LoVo (cell line): ENCODE data around the gene WWC1.
"Not testable (repeated sequence)": the region's sequence is repeated elsewhere in the genome, so short reads cannot be mapped to it uniquely, and the experiment has no call there.

Source experiments
- DNase-seq: peaks from one replicate; pipeline ENCODE4 v3.0.0-alpha.2; 2016; ENCODE audit warnings: low spot score

The WWC1 gene

DNA sequence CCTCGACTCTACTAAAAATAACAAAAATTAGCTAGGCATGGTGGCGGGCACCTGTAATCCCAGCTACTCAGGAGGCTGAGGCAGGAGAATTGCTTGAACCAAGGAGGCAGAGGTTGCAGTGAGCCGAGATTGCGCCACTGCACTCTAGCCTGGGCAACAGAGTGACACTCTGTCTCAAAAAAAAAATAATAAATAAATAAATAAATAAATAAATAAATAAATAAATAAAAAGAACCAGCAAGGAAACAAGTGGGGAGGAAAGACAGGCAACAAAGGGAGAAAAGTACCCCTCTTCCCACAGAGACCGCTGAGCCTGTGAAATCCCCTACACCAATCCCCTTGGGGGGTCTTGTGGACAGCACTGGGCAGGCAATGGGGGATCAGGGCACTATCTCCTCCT, 4.6 kb upstream of the WWC1 start:
- DNase-seq, result not testable (repeated sequence)

DNA sequence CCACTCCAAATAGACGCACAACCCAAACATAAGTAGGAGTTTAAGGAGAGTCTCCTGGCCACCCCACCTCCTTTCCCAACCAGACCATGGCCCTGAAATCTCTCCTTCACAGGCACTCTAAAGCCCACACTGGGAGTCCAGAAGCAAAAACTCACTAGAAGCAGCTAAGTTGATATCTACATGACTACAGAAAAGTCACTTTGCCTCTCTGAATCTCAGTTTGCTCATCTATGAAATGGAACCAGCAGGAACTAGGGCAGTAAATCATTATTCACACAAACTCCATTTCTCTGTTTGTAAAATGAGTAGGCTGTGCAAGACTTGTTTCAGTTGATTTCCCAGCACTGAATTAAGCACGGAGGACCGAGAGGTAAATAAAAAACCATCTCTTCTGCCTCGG, 4.1 kb upstream of the WWC1 start:
- no peak for DNase-seq

DNA sequence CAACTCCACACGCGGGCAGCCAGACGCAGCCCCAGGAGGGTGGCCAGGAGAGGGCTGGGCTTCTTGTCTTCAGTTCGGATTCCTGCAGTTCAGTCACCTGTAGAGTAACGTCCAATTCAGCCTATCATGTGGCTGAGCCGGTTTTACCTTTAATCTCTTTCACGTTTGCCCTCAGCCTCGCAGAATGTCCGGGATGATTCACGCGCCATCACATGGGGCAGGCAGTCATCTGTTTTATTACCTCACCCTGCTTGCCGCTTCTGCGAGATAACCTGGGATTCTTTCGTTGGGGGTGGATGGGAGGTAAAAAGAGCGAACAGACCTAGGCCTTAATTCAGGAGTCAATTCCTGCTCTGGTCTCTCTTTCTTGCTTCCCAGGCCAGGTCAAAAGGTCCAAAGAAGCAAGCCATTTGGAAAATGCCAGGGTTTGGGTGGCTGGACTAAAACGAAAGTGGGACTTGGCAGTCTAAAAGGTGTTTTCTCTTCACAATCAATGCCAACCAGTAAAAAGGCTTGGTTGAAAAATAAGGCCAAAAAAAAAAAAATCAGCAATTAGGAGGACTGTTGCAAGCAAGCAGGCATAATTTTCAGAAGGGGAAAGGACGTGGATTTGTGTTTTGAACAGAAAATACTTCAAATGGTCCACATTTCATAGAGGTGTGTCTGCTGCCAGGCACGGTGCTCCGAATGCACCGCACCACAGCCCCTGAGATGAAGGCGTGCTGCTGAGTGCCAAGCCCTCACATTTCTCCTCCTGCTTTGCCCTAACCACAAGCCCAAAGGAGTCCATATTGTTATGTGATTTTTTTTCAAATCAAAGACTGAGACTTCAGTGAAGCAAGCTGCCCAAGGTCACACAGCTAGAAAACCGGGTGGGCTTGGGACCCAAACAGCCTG, 2.8 kb upstream of the WWC1 start:
- DNase-seq, result peak; percentile 94

DNA sequence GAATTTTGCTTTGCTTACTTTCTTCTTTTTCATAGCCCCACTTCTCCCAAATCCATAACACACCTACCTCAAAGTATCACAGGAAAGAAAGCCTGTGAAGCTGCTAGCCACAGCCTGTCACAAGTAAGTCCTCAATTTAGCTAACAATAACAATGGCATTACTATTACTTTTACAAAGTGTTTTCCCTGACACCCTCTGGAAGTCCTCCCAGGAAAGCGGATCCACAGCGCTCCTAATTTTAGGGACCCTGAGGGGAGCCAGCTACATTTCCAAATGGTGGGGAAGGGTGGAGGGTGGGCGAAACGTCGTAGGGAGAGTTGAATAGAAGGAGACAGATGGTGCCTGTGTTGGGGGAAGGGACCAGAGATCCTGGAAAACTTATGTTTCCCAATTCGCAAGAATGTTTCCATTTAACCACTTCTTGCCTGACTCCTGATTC, 523 bp upstream of the WWC1 start:
- DNase-seq, result no peak

DNA sequence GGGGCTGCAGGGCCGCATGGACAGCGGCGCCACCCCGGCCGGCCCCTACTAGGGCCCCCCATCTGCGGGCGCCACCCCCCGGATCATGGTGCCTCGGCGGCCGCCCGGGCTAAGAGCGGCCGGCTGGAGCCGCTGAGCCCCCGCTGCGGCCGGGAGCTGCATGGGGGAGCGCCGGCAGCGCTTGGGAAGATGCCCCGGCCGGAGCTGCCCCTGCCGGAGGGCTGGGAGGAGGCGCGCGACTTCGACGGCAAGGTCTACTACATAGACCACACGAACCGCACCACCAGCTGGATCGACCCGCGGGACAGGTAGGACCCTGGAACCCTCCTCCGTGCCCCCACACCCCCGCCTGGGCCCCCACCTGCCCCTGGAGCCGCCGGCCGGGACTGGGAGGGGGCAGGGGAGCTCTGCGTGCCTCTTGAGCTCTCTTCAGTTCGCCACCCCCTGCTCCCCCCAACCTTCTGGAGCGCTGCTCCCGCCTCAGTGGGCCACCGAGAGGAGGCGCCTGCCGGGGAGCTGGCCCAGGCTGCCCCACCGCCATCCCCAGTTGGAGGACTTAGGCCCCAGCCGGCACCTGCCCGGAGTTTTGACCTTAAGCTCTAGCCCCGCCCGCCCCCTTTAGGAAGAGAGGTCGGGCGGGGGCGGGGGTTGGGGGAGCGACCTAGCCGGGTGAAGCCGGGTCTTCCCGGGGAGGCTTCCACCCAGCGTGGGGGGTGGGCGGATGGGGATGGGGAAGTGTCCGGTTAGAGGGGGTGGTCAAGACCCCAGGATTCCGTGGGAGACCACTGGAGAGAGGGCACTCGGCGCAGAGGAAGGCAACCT, 730 bp downstream of the WWC1 start:
- DNase-seq, result peak; percentile 23

DNA sequence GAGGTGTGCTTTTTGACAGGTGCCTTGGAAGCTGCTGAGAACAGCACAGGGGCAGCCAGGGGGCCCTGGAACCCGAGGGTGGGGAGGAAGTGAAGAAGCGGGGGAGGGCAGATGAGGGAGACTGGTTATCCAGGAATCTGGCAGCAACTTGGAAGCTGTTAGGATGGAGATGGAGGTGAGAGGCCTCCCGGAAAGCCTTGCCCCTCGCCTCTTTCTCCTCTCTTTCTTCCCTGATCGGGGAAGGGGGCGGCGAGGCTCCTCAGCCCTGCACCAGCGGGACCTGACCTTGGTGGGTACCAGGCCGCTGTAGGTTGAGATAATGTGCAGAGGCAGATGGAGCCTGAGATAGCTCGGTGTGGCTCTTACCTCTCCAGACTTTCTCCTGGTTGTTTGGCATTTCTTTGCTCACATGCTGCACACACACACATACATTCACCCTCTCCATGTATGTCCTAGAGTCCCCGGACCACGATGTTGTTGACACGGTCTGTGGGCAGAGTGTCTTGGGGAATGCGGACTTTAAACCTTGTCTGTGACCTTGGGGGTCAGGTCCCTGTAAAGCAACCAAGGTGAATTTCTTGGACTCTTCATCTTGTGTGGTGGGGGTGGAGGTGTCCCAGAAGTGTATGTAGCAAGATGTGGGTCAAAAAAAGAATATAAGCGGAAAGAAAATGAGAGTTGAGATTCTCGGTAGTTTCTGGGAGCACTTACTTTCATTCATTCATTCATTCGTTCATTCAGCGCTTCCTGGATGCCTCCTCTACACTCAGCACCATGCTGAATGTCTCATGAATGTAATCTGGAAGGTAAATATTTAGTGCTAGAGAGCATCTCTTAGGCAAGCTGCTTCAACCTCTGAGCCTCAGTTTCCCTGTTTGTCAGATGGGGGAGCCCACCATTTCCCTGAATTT, 1.6 kb downstream of the WWC1 start:
- DNase-seq, result no peak

DNA sequence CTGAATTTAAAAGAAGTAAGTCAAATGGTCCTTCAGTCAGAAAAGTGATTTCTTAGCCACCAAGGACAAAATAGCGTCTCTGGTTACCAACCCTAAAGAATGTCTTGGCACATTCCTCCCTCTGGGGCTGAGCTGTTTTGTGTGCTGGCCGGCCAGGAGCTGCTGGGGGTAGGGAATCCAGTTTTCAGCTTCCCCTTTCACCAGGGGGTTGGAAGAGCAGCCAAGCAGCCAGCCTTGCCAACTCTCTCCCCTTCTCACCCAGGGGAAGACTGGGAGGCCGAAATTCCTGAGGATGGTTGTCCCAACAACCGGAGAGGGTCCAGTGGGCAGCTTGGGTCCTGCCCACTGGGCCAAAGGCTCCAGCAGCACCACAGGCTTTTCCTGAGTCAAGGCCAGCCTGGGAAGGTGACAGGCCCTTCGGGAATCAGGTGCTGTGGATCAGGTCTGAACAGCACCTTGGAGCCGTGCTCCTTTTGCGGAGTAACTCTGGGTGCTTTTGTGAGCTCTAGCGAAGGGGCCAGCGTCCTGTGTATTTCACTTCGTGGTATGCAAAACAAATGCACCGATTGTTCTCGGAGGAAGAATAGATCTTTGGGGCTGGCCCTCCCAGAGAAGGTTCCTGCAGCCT, 4.2 kb downstream of the WWC1 start:
- DNase-seq, result peak; percentile 32

DNA sequence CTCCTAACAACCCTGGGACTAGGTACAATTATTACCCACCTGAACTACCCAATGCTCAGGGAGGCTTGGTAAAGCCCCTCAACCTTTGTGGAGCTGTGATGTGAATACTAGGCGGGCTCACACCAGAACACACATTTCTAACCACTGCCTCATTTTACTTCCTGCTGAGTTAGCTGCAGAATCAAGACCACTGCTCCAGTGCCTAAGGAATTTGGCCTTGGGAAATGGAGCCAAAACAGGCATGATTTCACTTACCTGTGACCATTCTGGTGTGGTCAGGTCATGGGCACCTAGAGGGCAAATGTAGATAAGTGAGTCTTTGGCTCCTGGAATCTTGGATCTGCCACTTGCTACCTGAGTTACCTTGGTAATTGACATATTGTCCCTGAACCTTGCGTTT, 5.2 kb downstream of the WWC1 start:
- no peak for DNase-seq

DNA sequence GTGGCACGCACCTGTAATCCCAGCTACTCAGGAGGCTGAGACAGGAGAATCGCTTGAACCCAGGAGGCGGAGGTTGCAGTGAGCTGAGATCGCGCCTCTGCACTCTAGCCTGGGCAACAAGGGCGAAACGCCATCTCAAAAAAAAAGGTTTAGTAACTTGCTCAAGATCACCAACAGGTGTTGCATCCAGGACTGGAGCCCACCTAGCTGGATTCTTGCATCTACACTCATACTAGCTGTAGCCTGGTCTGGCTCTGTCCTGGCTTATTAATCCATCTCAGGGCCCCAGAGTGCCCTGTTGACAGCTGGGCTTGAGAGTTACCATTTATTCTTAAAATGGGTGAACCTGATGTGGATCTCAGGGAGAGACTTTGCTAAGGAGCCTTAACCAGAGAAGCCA, 7.5 kb downstream of the WWC1 start:
- no peak for DNase-seq

DNA sequence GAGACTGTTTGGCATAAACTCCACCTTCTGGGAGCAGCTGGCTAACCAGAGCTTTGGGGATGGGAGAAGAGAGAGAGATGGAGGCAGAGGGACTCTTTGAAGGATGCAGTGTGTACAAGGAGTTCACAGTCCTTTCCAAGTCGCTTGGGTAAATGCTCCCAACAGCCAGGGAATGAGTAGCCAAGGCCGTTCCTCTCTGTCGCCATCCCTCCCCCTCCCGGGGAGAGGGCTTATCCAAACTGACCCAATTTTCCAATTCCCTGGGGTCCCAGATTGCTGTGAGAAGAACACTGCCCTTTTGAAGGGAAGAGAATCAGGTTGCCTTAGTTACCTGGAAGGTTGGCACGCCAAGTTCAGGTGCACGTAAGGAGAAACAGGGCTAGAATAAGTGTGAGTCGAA, 7.9 kb downstream of the WWC1 start:
- no peak for DNase-seq

DNA sequence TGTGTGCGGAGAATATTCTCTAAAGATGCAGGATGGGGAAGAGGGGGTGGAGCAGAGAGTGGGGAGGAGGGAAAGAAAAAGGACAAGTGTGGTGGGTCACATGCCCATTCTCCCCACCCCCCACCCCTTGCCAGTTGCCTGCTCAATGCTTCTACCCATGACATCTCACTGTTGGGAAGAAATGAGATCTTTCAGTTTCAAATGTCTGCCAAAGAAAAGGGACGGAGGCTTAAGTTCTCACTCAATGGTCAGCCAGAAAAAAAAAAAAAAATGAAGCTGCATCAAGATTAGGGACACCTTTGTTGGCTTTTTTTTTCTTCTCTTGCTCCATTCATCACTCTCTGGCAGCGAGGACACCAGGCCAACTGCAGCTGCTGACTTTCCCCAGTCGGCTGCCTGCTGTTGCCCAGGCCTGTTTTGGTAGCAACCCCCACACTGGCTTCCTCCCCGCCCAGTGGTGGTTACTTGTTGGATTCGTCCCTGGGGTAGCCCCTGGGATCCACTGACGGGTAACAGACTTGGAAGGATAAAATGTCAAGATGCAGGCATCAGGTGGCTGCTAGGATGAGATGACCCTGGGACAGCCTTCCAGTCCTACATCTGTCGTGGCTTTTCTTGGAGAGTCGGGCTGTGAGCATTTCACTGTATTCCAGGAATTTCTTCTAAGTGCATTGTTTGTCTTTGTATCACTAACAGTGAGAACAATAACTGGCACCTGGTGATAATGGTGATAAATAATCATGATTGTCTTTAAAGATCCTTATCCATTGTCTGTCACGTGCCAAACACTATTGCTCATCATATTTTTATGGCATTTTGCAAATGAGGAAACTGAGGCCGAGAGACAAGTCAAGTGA, 9.1 kb downstream of the WWC1 start:
- no peak for DNase-seq

DNA sequence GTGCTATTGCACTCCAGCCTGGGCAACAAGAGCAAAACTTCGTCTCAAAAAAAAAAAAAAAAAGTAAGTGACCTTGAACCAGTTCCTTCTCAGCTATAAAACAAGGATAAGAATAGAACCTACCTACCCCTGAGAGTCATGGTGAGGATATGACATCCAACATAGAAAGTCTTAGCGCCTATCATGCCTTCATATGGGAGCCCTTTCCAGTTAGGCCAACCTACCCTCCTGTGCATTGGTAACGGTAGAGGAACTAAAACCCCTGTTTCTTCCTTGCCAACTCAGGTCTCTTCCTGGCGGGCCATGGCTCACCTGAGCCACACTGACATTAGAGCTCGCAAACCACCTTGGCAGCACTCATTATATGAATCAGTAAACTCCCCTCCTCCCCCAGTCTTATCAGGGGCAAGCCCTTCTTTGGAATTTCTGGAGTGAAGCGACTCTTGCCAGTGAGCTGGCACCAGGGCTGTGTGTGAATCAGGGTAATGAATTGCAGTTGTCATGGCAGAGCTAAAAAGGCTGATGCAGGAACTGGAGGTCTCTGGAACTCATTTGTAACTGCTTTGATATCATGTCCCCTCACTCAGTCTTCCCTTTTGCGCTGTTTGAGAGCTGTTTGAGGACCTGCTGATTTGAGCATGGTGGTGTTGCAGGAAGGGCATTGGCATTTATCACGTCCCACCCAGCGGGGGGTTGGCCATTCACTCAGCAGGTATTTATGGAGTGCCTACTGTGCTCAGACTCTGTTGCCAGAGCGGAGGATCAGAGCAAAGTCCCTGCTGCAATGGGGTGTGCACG, 10.3 kb downstream of the WWC1 start:
- DNase-seq, result peak; percentile 94

DNA sequence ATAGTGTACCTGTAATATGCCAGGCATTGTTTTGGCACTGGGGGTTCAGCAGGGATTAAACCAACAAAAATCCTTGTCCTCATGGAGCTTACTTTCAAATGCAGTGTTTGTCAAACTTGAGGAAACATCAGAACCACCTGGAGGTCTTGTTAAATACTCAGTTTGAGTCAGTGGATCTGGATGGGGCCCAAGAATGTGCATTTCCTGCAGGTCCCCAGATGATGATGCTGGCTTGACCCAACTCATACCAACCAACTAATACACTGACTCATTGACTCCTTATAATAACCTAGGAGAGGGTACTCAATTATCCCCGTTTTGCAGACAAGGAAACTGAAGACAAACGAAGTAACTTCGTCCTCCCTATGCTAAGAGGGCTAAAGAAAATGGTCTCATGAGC, 11.3 kb downstream of the WWC1 start:
- peak; percentile 19 for DNase-seq

DNA sequence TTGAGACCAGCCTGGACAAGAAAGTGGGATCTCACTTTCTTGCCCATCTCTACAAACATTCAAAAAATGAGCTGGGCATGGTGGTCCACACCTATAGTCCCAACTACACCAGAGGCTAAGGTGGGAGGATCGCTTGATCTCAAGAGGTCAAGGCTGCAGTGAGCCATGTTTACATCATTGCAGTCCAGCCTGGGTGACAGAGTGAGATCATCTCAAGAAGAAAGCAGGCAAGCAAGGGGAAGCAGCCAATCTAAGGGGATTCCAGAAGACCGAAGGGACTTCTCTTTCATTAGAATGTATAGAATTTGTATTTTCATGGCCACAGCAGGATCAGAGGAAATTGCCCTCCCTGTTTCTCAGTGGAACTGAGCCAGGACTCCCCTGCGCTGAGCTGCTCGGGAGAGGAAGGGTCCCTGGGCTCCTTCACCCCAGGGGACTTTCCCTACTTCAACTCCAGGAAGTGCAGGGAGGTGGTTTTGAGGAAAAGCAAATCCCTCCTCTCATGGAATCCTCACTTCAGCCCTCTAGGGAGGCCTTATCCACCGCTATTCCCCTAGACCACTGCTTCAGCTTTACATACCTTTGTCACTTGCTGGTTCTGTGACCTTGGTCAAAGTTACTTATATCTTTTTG, 12.1 kb downstream of the WWC1 start:
- no peak for DNase-seq

DNA sequence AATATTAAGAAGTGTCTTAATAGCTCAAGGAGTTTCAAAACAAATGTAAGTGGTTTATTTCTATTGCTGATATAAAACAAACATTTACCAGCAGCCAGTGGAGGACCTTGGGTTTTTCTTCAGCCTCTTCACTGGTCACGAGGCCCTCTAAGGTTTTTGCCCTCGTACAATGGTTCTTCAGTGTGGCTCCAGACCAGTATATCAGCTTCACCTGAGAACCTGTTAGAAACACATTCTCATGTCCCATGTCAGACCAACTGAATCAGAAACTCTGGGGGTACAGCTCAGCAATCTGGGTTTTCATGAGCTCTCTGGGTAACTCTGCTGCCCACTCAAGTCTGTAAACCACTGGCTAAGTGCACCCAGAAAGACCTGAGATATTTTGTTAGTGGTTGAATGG, 12.9 kb downstream of the WWC1 start:
- DNase-seq, result no peak

DNA sequence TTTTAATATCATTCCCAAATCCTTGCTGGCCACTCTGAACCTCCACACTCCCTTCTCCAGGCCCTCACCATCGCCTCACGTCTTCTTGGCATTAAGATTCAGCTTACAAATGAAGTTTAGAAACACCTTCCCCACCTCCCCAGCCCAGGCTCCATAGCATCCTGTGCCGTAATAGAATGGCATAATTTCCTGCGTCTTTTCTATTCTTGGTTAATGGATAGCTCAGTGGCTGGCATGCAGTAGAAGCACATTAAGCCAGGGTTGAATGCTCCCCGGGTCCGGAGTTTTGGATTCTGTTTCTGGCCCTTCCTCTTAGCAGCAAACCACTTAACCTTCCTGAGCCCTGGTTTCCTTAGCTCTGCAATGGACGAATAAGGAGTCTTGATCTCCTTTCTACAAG, 13.8 kb downstream of the WWC1 start:
- no peak for DNase-seq

DNA sequence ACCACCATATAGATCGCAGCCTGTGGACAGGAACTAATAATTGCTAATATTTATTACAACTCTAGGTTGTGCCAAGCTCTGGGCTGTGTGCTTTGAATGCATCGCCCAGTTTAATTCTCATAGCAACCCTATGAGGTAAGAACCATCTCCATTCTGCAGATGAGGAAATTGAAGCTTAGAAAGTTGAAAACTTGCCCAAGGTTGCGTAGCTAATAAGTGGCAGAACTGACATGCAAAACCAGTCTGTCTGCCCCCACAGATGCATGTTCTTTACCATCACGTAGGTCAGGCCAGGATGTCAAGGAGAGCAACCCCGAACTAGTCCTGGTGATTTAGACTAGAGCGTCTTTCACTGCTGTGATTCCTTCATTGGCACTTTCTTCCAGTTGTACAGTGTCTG, 15.6 kb downstream of the WWC1 start:
- no peak for DNase-seq

DNA sequence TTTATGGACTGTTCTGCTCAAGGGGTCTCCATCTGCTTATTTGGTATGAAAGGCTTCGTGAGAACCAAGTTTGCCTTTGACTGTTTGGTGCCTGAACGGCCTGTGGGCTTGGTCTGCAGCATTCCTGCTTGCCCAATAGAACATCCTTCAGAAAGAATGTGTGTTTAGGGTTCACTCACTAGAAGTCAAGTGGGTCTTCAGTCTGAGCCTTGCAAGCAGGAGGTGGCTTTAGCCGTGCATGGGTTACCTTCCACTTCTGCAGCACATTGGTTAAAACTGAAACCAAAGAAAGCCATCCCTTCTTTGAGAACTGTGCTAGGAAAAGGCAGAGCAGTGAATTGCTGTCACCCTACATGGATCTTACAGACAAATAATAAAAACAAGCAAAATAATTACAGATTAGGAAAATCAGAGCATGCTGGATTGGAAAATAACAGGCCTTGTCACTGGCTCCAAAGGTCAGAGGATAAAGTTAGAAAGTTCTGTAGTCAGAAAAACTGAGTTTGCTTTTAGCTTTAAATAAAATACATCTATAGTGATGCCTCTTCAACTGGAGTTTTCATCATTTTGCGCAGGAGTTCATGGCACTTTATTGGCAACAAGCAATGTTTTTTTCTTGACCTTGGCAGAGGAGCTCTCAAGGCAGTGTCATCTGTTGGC, 16.6 kb downstream of the WWC1 start:
- DNase-seq, result no peak
